ENCODE results near the gene PRR16. TPM values are rescaled to one million over a fixed set of nuclear protein-coding genes. Genes with fewer than 3 reads are reported as not detected.

PRR16 gene
- total and polyA plus RNA-seq, 2 of the 13 experiments (the other 11 are each of a cell fraction or from before 2014, with no cell fraction given), result not detected

GRCh38 chr5:120613729-120614128 is 149.6 kb downstream of the PRR16 start (continued):
- no peak for TF ChIP-seq ZNF574 (CRISPR knock-in tag; IDR thresholded peaks at IDR 0.05)
- TF ChIP-seq MTF1 (CRISPR knock-in tag; IDR thresholded peaks at IDR 0.05), result no peak
- no peak for TF ChIP-seq CBFB (CRISPR knock-in tag; IDR thresholded peaks at IDR 0.05)
- no peak for TF ChIP-seq IKZF1 (IDR thresholded peaks at IDR 0.05)
- no peak for TF ChIP-seq MAZ (IDR thresholded peaks at IDR 0.05; ENCODE audit: borderline replicate concordance, low read depth, low read length)
- TF ChIP-seq MAZ (CRISPR knock-in tag; IDR thresholded peaks at IDR 0.05; ENCODE audit: low read depth), result no peak
- TF ChIP-seq DPF2 (CRISPR knock-in tag; IDR thresholded peaks at IDR 0.05; ENCODE audit: borderline replicate concordance, low read depth), result no peak
- TF ChIP-seq ZNF331 (CRISPR knock-in tag; IDR thresholded peaks at IDR 0.05), result no peak
- no peak for TF ChIP-seq HCFC1 (IDR thresholded peaks at IDR 0.05; ENCODE audit: low read depth, low read length)
- no peak for TF ChIP-seq ZNF768 (CRISPR knock-in tag; IDR thresholded peaks at IDR 0.05)
- TF ChIP-seq, protein P1, sequence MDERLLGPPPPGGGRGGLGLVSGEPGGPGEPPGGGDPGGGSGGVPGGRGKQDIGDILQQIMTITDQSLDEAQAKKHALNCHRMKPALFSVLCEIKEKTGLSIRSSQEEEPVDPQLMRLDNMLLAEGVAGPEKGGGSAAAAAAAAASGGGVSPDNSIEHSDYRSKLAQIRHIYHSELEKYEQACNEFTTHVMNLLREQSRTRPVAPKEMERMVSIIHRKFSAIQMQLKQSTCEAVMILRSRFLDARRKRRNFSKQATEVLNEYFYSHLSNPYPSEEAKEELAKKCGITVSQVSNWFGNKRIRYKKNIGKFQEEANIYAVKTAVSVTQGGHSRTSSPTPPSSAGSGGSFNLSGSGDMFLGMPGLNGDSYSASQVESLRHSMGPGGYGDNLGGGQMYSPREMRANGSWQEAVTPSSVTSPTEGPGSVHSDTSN (CRISPR knock-in tag; IDR thresholded peaks at IDR 0.05), result no peak
